ENCODE data around the gene SHOX. TPM values are rescaled to one million over a fixed set of nuclear protein-coding genes. Genes with fewer than 3 reads are reported as not detected.

The SHOX gene
- total RNA-seq, 1 experiment from 2014 or later, result not detected

- in situ Hi-C loops (cut with HindIII; ENCODE audit: low pct_unique_long_range_greater_than_20kb, low sequenced_read_pairs), result no loop called here
- DNase-seq (ENCODE audit: low read depth), result no peak
Observed at GRCh38 chrX:683576-683975, 53.0 kb downstream of the SHOX start.

GRCh38 chrX:685120-686032 lies 54.8 kb downstream of the SHOX start:
- in situ Hi-C loops (cut with HindIII; ENCODE audit: low pct_unique_long_range_greater_than_20kb, low sequenced_read_pairs), result no loop called here
- no peak for DNase-seq (ENCODE audit: low read depth)

- DNase-seq (ENCODE audit: low read depth), result no peak
- in situ Hi-C loops (cut with HindIII; ENCODE audit: low pct_unique_long_range_greater_than_20kb, low sequenced_read_pairs), result no loop called here
Observed at GRCh38 chrX:689983-690382, 59.4 kb downstream of the SHOX start.

GRCh38 chrX:694800-695199 lies 64.2 kb downstream of the SHOX start:
- in situ Hi-C loops (cut with HindIII; ENCODE audit: low pct_unique_long_range_greater_than_20kb, low sequenced_read_pairs), result no loop called here
- no peak for DNase-seq (ENCODE audit: low read depth)

- in situ Hi-C loops (cut with HindIII; ENCODE audit: low pct_unique_long_range_greater_than_20kb, low sequenced_read_pairs), result no loop called here
- DNase-seq (ENCODE audit: low read depth), result no peak
Observed at GRCh38 chrX:698206-698605, 67.6 kb downstream of the SHOX start.

GRCh38 chrX:700936-701335 lies 70.3 kb downstream of the SHOX start:
- in situ Hi-C loops (cut with HindIII; ENCODE audit: low pct_unique_long_range_greater_than_20kb, low sequenced_read_pairs), result no loop called here
- no peak for DNase-seq (ENCODE audit: low read depth)

GRCh38 chrX:701673-702072 lies 71.1 kb downstream of the SHOX start:
- in situ Hi-C loops (cut with HindIII; ENCODE audit: low pct_unique_long_range_greater_than_20kb, low sequenced_read_pairs), result no loop called here
- DNase-seq (ENCODE audit: low read depth), result no peak

- in situ Hi-C loops (cut with HindIII; ENCODE audit: low pct_unique_long_range_greater_than_20kb, low sequenced_read_pairs), result no loop called here
- DNase-seq (ENCODE audit: low read depth), result no peak
Observed at GRCh38 chrX:703466-703865, 72.9 kb downstream of the SHOX start.

GRCh38 chrX:703866-704265 lies 73.3 kb downstream of the SHOX start:
- in situ Hi-C loops (cut with HindIII; ENCODE audit: low pct_unique_long_range_greater_than_20kb, low sequenced_read_pairs), result no loop called here
- no peak for DNase-seq (ENCODE audit: low read depth)

Other genes starting within 250 kb of the SHOX start
- gene PPP2R3B, start 243.9 kb upstream of the SHOX start, total RNA-seq (2014; rRNA removed; shearing (Covaris generic); ENCODE audit: low replicate concordance), result 15.4 and 16.3 TPM in 2 replicates

Data from Caki2 (cell line).